ENCODE measurements around the gene MIB1. TPM values are rescaled to one million over a fixed set of nuclear protein-coding genes. Genes with fewer than 3 reads are reported as not detected.

Gene MIB1
- total and polyA plus RNA-seq, 10 of the 15 experiments (the other 5 are each of a cell fraction or from before 2014, with no cell fraction given), result 2.3 to 27.5 (median 10.4) TPM

DNA sequence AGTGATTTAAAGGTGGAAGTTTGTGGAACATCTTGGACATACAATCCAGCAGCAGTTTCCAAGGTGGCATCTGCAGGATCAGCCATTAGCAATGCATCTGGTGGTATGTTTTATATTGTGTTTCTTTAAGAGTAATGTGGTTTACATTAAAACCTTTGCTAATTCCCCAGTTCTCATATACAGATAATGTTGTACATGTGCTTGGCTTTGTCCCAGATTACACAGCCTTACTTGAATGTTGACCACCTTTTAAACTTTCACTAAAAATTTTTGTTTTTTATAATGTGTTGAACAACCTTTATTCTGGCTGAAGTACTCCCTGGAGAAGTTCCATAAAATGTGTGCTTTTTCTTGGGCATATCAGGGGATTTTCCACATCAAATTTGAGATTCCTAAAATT lies 57.5 kb downstream of the MIB1 start (continued):
- TF ChIP-seq, protein P1, sequence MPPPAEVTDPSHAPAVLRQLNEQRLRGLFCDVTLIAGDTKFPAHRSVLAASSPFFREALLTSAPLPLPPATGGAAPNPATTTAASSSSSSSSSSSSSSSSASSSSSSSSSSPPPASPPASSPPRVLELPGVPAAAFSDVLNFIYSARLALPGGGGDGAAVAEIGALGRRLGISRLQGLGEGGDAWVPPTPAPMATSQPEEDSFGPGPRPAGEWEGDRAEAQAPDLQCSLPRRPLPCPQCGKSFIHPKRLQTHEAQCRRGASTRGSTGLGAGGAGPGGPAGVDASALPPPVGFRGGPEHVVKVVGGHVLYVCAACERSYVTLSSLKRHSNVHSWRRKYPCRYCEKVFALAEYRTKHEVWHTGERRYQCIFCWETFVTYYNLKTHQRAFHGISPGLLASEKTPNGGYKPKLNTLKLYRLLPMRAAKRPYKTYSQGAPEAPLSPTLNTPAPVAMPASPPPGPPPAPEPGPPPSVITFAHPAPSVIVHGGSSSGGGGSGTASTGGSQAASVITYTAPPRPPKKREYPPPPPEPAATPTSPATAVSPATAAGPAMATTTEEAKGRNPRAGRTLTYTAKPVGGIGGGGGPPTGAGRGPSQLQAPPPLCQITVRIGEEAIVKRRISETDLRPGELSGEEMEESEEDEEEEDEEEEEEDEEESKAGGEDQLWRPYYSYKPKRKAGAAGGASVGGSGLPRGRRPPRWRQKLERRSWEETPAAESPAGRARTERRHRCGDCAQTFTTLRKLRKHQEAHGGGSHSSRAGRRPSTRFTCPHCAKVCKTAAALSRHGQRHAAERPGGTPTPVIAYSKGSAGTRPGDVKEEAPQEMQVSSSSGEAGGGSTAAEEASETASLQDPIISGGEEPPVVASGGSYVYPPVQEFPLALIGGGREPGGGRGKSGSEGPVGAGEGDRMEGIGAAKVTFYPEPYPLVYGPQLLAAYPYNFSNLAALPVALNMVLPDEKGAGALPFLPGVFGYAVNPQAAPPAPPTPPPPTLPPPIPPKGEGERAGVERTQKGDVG (CRISPR knock-in tag; IDR thresholded peaks at IDR 0.05), result no peak
- TF ChIP-seq SIN3A (IDR thresholded peaks at IDR 0.05; ENCODE audit: low read depth, low read length) (no peak), RAD21 (IDR thresholded peaks at IDR 0.05; ENCODE audit: insufficient read depth, low read depth, low read length) (no peak), MEF2A (IDR thresholded peaks at IDR 0.05; ENCODE audit: insufficient read depth, low read depth, low read length) (no peak), BRCA1 (IDR thresholded peaks at IDR 0.05; ENCODE audit: low read depth, low read length) (no peak), STAT3 (IDR thresholded peaks at IDR 0.05; ENCODE audit: low read depth, low read length) (no peak)
- TF ChIP-seq, protein P2, sequence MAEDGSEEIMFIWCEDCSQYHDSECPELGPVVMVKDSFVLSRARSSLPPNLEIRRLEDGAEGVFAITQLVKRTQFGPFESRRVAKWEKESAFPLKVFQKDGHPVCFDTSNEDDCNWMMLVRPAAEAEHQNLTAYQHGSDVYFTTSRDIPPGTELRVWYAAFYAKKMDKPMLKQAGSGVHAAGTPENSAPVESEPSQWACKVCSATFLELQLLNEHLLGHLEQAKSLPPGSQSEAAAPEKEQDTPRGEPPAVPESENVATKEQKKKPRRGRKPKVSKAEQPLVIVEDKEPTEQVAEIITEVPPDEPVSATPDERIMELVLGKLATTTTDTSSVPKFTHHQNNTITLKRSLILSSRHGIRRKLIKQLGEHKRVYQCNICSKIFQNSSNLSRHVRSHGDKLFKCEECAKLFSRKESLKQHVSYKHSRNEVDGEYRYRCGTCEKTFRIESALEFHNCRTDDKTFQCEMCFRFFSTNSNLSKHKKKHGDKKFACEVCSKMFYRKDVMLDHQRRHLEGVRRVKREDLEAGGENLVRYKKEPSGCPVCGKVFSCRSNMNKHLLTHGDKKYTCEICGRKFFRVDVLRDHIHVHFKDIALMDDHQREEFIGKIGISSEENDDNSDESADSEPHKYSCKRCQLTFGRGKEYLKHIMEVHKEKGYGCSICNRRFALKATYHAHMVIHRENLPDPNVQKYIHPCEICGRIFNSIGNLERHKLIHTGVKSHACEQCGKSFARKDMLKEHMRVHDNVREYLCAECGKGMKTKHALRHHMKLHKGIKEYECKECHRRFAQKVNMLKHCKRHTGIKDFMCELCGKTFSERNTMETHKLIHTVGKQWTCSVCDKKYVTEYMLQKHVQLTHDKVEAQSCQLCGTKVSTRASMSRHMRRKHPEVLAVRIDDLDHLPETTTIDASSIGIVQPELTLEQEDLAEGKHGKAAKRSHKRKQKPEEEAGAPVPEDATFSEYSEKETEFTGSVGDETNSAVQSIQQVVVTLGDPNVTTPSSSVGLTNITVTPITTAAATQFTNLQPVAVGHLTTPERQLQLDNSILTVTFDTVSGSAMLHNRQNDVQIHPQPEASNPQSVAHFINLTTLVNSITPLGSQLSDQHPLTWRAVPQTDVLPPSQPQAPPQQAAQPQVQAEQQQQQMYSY (CRISPR knock-in tag; IDR thresholded peaks at IDR 0.05), result no peak
- TF ChIP-seq, protein P3, sequence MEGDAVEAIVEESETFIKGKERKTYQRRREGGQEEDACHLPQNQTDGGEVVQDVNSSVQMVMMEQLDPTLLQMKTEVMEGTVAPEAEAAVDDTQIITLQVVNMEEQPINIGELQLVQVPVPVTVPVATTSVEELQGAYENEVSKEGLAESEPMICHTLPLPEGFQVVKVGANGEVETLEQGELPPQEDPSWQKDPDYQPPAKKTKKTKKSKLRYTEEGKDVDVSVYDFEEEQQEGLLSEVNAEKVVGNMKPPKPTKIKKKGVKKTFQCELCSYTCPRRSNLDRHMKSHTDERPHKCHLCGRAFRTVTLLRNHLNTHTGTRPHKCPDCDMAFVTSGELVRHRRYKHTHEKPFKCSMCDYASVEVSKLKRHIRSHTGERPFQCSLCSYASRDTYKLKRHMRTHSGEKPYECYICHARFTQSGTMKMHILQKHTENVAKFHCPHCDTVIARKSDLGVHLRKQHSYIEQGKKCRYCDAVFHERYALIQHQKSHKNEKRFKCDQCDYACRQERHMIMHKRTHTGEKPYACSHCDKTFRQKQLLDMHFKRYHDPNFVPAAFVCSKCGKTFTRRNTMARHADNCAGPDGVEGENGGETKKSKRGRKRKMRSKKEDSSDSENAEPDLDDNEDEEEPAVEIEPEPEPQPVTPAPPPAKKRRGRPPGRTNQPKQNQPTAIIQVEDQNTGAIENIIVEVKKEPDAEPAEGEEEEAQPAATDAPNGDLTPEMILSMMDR (IDR thresholded peaks at IDR 0.05 in 2 of 3, conservative IDR thresholded peaks at IDR 0.05 in 1 of 3; ENCODE audit: control insufficient read depth in 2 of 3, extremely low read depth in 1 of 3, insufficient read depth in 1 of 3, low read depth in 3 of 3, low read length in 3 of 3), result no peak
